Parathyroid adenoma (tissue), 2 donors: Measurements from ENCODE around the gene LPIN1.

Experiments used
- H2AFZ ChIP-seq: fragments of 300-600 bp; sonication (generic); one replicate; pipeline ENCODE4 v1.7.0; 2017; ENCODE audit warnings: antibody characterized with exemption, mild to moderate bottlenecking
- H3K27ac ChIP-seq: fragments of 300-600 bp; sonication (generic); one replicate; pipeline ENCODE4 v1.7.0; 2017
- H3K27me3 ChIP-seq: fragments of 300-600 bp; sonication (generic); one replicate; pipeline ENCODE4 v1.7.0; 2017; ENCODE audit warnings: low read length; ENCODE audit not compliant: control insufficient read depth, insufficient read depth
- H3K36me3 ChIP-seq: fragments of 300-600 bp; sonication (generic); one replicate; pipeline ENCODE4 v1.7.0; 2017; ENCODE audit warnings: low read length; ENCODE audit not compliant: control insufficient read depth, insufficient read depth
- H3K4me1 ChIP-seq: fragments of 300-600 bp; sonication (generic); one replicate; pipeline ENCODE4 v1.7.0; 2017; ENCODE audit warnings: control low read depth
- H3K4me2 ChIP-seq: fragments of 300-600 bp; sonication (generic); one replicate; pipeline ENCODE4 v1.7.0; 2017; ENCODE audit warnings: low read length
- H3K4me3 ChIP-seq: fragments of 300-600 bp; sonication (generic); one replicate; pipeline ENCODE4 v1.7.0; 2017; ENCODE audit warnings: low read depth, low read length
- H3K79me2 ChIP-seq: fragments of 300-600 bp; sonication (generic); one replicate; pipeline ENCODE4 v1.7.0; 2017; ENCODE audit warnings: control low read depth
- H3K9ac ChIP-seq: fragments of 300-600 bp; sonication (generic); one replicate; pipeline ENCODE4 v1.7.0; 2017; ENCODE audit warnings: mild to moderate bottlenecking
- H3K9me3 ChIP-seq: fragments of 300-600 bp; sonication (generic); one replicate; pipeline ENCODE4 v1.7.0; 2017; ENCODE audit warnings: low read length; ENCODE audit not compliant: control insufficient read depth
- CTCF ChIP-seq: fragments of 300-600 bp; sonication (generic); IDR thresholded peaks from one replicate; pipeline ENCODE4 v1.7.0; 2017; ENCODE audit warnings: antibody characterized with exemption, mild to moderate bottlenecking
- donor health status: primary hyperparathyroidism.

Gene LPIN1

GRCh38 chr2:11786592-11786991, 40.2 kb downstream of the LPIN1 start:
- no peak for TF ChIP-seq CTCF
- H3K36me3 ChIP-seq = no peaks in the 10 kb centered on the region

GRCh38 chr2:11787991-11788390, 41.6 kb downstream of the LPIN1 start:
- peaks cover 18% of the 10 kb centered on the region for H3K79me2 ChIP-seq
- H3K4me1 ChIP-seq = no peaks in the 10 kb centered on the region
- no peak for TF ChIP-seq CTCF
- H3K9me3 ChIP-seq = no peaks in the 10 kb centered on the region
- no peaks in the 10 kb centered on the region for H3K36me3 ChIP-seq
- H3K4me2 ChIP-seq = no peak overlapping the region
- H3K9ac ChIP-seq = no peak overlapping the region
- no peak overlapping the region for H3K4me3 ChIP-seq
- no peak overlapping the region for H2AFZ ChIP-seq
- H3K27ac ChIP-seq = no peak overlapping the region
- no peaks in the 10 kb centered on the region for H3K27me3 ChIP-seq

More at GRCh38 chr2:11786592-11786991, 40.2 kb downstream of the LPIN1 start:
- Histone ChIP-seq H3K79me2 (peaks cover 18% of the 10 kb centered on the region), H3K27me3 (no peaks in the 10 kb centered on the region), H3K9ac (no peak overlapping the region), H3K27ac (no peak overlapping the region), H2AFZ (no peak overlapping the region), H3K4me1 (no peaks in the 10 kb centered on the region), H3K4me3 (no peak overlapping the region), H3K4me2 (no peak overlapping the region), H3K9me3 (no peaks in the 10 kb centered on the region)

GRCh38 chr2:11788461-11789124, 42.2 kb downstream of the LPIN1 start:
- peaks cover 18% of the 10 kb centered on the region for H3K79me2 ChIP-seq
- no peak overlapping the region for H3K27ac ChIP-seq
- no peak overlapping the region for H3K4me3 ChIP-seq
- no peak overlapping the region for H3K4me2 ChIP-seq
- H3K27me3 ChIP-seq = no peaks in the 10 kb centered on the region
- TF ChIP-seq CTCF = no peak
- no peaks in the 10 kb centered on the region for H3K36me3 ChIP-seq
- H3K9ac ChIP-seq = no peak overlapping the region
- H3K4me1 ChIP-seq = no peaks in the 10 kb centered on the region
- no peak overlapping the region for H2AFZ ChIP-seq
- no peaks in the 10 kb centered on the region for H3K9me3 ChIP-seq

- Histone ChIP-seq H3K36me3 (no peaks in the 10 kb centered on the region), H3K79me2 (peaks cover 18% of the 10 kb centered on the region), H3K4me3 (no peak overlapping the region), H3K27me3 (no peaks in the 10 kb centered on the region), H3K27ac (no peak overlapping the region), H3K4me1 (no peaks in the 10 kb centered on the region), H3K9me3 (no peaks in the 10 kb centered on the region), H3K9ac (no peak overlapping the region), H3K4me2 (no peak overlapping the region), H2AFZ (no peak overlapping the region)
- TF ChIP-seq CTCF = no peak
Observed at GRCh38 chr2:11789243-11789642, 42.8 kb downstream of the LPIN1 start.

GRCh38 chr2:11790228-11790627, 43.8 kb downstream of the LPIN1 start:
- no peaks in the 10 kb centered on the region for H3K9me3 ChIP-seq
- H3K4me1 ChIP-seq = no peaks in the 10 kb centered on the region
- no peaks in the 10 kb centered on the region for H3K36me3 ChIP-seq
- no peak overlapping the region for H3K4me2 ChIP-seq
- no peak overlapping the region for H3K9ac ChIP-seq
- peaks cover 11% of the 10 kb centered on the region for H3K79me2 ChIP-seq
- no peak overlapping the region for H3K4me3 ChIP-seq
- no peak for TF ChIP-seq CTCF
- H3K27ac ChIP-seq = no peak overlapping the region
- H3K27me3 ChIP-seq = no peaks in the 10 kb centered on the region
- no peak overlapping the region for H2AFZ ChIP-seq
